Measurements from ENCODE around the gene GRHL1. TPM values are rescaled to one million over a fixed set of nuclear protein-coding genes. Genes with fewer than 3 reads are reported as not detected.

GRHL1 gene
- total and polyA plus RNA-seq, 2 donors (not counting 1 experiment from before 2014, with no cell fraction given), result 0.25 to 0.76 TPM

GRCh38 chr2:10036095-10036884 is 84.8 kb downstream of the GRHL1 start:
- ChIA-PET POLR2A (no interaction called here), CTCF (interaction anchor here (1.0 to 5.3 kb wide), 3 partner anchors 9 to 52 kb away, joined by 3 to 49 read pairs (median 7); no protein-coding TSS in a partner anchor)
- no peaks in the 10 kb centered on the region for H3K36me3 ChIP-seq (replicated peaks in 1 of 2; ENCODE audit: control extremely low read depth in 1 of 2, control insufficient read depth in 1 of 2, extremely low read depth in 1 of 2, insufficient read depth in 2 of 2, low read length in 1 of 2)
- H2AFZ ChIP-seq (ENCODE audit: insufficient read depth, low read depth, low read length, poor library complexity, severe bottlenecking), result no peak overlapping the region
- peaks cover 26 to 45% of the 10 kb centered on the region in 2 donors for H3K4me1 ChIP-seq (ENCODE audit: control insufficient read depth in 2 of 2, insufficient read depth in 2 of 2, low read length in 2 of 2)
- peak overlapping the region; percentile 8 for H3K4me2 ChIP-seq (replicated peaks; ENCODE audit: low read depth, low read length, poor library complexity, severe bottlenecking)
- H3K9ac ChIP-seq (ENCODE audit: low read length), result no peak overlapping the region
- ATAC-seq (ENCODE audit: low read depth), result peak; percentile 84
- Mint-ChIP-seq H3K4me1 (peaks cover 29% of the 10 kb centered on the region), H3K9me3 (ENCODE audit: insufficient read depth) (no peaks in the 10 kb centered on the region), H3K27me3 (no peaks in the 10 kb centered on the region), H3K27ac (no peak overlapping the region), H3K4me3 (no peak overlapping the region)
- DNase-seq, result peak; percentile 71
- no peak overlapping the region for H3K4me3 ChIP-seq (ENCODE audit: control extremely low read depth in 1 of 5, extremely low read depth in 1 of 5, insufficient read depth in 1 of 5, low read depth in 2 of 5, low read length in 4 of 5)
- no peaks in the 10 kb centered on the region for H3K9me3 ChIP-seq (ENCODE audit: control extremely low read depth in 1 of 3, control insufficient read depth in 2 of 3, insufficient read depth in 1 of 3, low read length in 2 of 3)
- no peaks in the 10 kb centered on the region for H3K27me3 ChIP-seq (replicated peaks in 1 of 4; ENCODE audit: control extremely low read depth in 1 of 4, control insufficient read depth in 3 of 4, insufficient read depth in 4 of 4, low read length in 3 of 4)
- H4K20me1 ChIP-seq (ENCODE audit: control insufficient read depth, insufficient read depth, low read length, poor library complexity, severe bottlenecking), result no peaks in the 10 kb centered on the region
- no peak overlapping the region for H3K27ac ChIP-seq (ENCODE audit: low read length in 2 of 2)
- H3K79me2 ChIP-seq (ENCODE audit: control insufficient read depth, insufficient read depth, low read length), result no peaks in the 10 kb centered on the region
- peak; percentile 48 for TF ChIP-seq CTCF (IDR thresholded peaks at IDR 0.05)
- no peak for TF ChIP-seq EZH2 (IDR thresholded peaks at IDR 0.05; ENCODE audit: borderline replicate concordance, insufficient read depth, low read depth, low read length, poor library complexity, severe bottlenecking)
- WGBS (ENCODE audit: insufficient coverage), result 45% methylated on average over 12 of the region's 14 CpGs
- intact Hi-C loops (cut with micrococcal nuclease), result no loop called here

- Histone ChIP-seq H3K27me3 (replicated peaks in 1 of 4; ENCODE audit: control extremely low read depth in 1 of 4, control insufficient read depth in 3 of 4, insufficient read depth in 4 of 4, low read length in 3 of 4) (no peaks in the 10 kb centered on the region), H2AFZ (ENCODE audit: insufficient read depth, low read depth, low read length, poor library complexity, severe bottlenecking) (no peak overlapping the region), H3K79me2 (ENCODE audit: control insufficient read depth, insufficient read depth, low read length) (no peaks in the 10 kb centered on the region), H3K4me3 (ENCODE audit: control extremely low read depth in 1 of 5, extremely low read depth in 1 of 5, insufficient read depth in 1 of 5, low read depth in 2 of 5, low read length in 4 of 5) (no peak overlapping the region), H4K20me1 (ENCODE audit: control insufficient read depth, insufficient read depth, low read length, poor library complexity, severe bottlenecking) (no peaks in the 10 kb centered on the region), H3K36me3 (replicated peaks in 1 of 2; ENCODE audit: control extremely low read depth in 1 of 2, control insufficient read depth in 1 of 2, extremely low read depth in 1 of 2, insufficient read depth in 2 of 2, low read length in 1 of 2) (no peaks in the 10 kb centered on the region), H3K4me2 (replicated peaks; ENCODE audit: low read depth, low read length, poor library complexity, severe bottlenecking) (no peak overlapping the region), H3K9ac (ENCODE audit: low read length) (no peak overlapping the region), H3K4me1 (ENCODE audit: control insufficient read depth in 2 of 2, insufficient read depth in 2 of 2, low read length in 2 of 2) (peaks cover 24 to 40% of the 10 kb centered on the region in 2 donors), H3K27ac (ENCODE audit: low read length in 2 of 2) (no peak overlapping the region), H3K9me3 (ENCODE audit: control extremely low read depth in 1 of 3, control insufficient read depth in 2 of 3, insufficient read depth in 1 of 3, low read length in 2 of 3) (peaks cover 0 to 12% (median 0%) of the 10 kb centered on the region in 3 donors)
- Mint-ChIP-seq H3K4me3 (no peak overlapping the region), H3K4me1 (peaks cover 31% of the 10 kb centered on the region), H3K9me3 (ENCODE audit: insufficient read depth) (no peaks in the 10 kb centered on the region), H3K27ac (peak overlapping the region; percentile 6), H3K27me3 (no peaks in the 10 kb centered on the region)
- TF ChIP-seq EZH2 (IDR thresholded peaks at IDR 0.05; ENCODE audit: borderline replicate concordance, insufficient read depth, low read depth, low read length, poor library complexity, severe bottlenecking) (no peak), CTCF (IDR thresholded peaks at IDR 0.05) (no peak)
- 83% methylated on average over 8 of the region's 10 CpGs for WGBS (ENCODE audit: insufficient coverage)
- CTCF ChIA-PET, result interaction anchor here (0.6 to 5.3 kb wide), 5 partner anchors 10 to 54 kb away, joined by 3 to 49 read pairs (median 4); no protein-coding TSS in a partner anchor
- POLR2A ChIA-PET, result no interaction called here
- intact Hi-C loops (cut with micrococcal nuclease), result no loop called here
- ATAC-seq (ENCODE audit: low read depth), result no peak
- no peak for DNase-seq
Observed at GRCh38 chr2:10038123-10038522, 86.6 kb downstream of the GRHL1 start.
